B cell (primary cell): ENCODE results near the gene TUSC7.

ENCODE experiments used
- EZH2 ChIP-seq: IDR thresholded peaks from 2 replicates; pipeline ENCODE4 v1.6.1; 2012; ENCODE audit warnings: borderline replicate concordance, low read depth, mild to moderate bottlenecking, moderate library complexity, low read length; ENCODE audit not compliant: insufficient read depth, poor library complexity, severe bottlenecking
- TF ChIP-seq, protein P1 (sequence below): fragments of 200-600 bp; IDR thresholded peaks from one replicate; pipeline ENCODE4 v1.8.0; 2022; ENCODE audit warnings: antibody characterized with exemption, mild to moderate bottlenecking

DNA sequence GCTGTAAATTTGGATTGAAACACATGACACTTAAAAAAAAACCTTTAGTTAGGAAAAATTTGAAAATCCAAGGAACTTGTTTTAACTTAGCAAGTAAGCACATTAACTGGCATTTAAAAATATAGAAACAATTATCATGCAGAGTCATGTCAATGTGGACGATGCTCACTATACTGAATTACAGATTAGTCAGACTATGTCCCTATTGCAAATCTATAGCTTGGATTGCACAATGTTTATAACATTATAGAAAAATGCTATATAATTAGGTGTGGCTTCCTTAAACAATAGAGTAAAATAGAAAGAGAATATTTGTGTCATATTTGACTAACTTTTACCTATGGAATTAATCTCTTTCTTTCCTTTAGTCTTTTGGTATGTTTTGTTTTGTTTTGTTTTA, 48.4 kb upstream of the TUSC7 start:
- TF ChIP-seq, protein P1, sequence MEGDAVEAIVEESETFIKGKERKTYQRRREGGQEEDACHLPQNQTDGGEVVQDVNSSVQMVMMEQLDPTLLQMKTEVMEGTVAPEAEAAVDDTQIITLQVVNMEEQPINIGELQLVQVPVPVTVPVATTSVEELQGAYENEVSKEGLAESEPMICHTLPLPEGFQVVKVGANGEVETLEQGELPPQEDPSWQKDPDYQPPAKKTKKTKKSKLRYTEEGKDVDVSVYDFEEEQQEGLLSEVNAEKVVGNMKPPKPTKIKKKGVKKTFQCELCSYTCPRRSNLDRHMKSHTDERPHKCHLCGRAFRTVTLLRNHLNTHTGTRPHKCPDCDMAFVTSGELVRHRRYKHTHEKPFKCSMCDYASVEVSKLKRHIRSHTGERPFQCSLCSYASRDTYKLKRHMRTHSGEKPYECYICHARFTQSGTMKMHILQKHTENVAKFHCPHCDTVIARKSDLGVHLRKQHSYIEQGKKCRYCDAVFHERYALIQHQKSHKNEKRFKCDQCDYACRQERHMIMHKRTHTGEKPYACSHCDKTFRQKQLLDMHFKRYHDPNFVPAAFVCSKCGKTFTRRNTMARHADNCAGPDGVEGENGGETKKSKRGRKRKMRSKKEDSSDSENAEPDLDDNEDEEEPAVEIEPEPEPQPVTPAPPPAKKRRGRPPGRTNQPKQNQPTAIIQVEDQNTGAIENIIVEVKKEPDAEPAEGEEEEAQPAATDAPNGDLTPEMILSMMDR = no peak
- TF ChIP-seq EZH2 = no peak
